Sigmoid colon (tissue), 7 donors: ENCODE data around the gene MYH11. TPM values are rescaled to one million over a fixed set of nuclear protein-coding genes. Genes with fewer than 3 reads are reported as not detected.

Source experiments
- DNase-seq: peaks from one replicate; pipeline ENCODE4 v3.0.0-alpha.2; 2019
- H3K27ac ChIP-seq, 4 donors: fragments of 200-600 bp; sonication (generic); one replicate each; pipeline ENCODE4 v1.5.1; 2016 to 2019; ENCODE audit warnings: mild to moderate bottlenecking in 1 of 4
- H3K27me3 ChIP-seq, 3 donors: fragments of 200-600 bp; sonication (generic); one replicate each; pipeline ENCODE4 v1.5.1; 2019; ENCODE audit warnings: mild to moderate bottlenecking in 1 of 3
- H3K36me3 ChIP-seq, 4 donors: fragments of 200-600 bp; sonication (generic); one replicate each; pipeline ENCODE4 v1.5.1; 2016 to 2019
- H3K4me1 ChIP-seq, 4 donors: fragments of 200-600 bp; sonication (generic); one replicate each; pipeline ENCODE4 v1.5.1; 2017 to 2019
- H3K4me3 ChIP-seq, 4 donors: fragments of 200-600 bp; sonication (generic); one replicate each; pipeline ENCODE4 v1.5.1; 2017 to 2019; ENCODE audit warnings: mild to moderate bottlenecking in 2 of 4, moderate library complexity in 1 of 4
- H3K9me3 ChIP-seq, 4 donors: fragments of 200-600 bp in 3 of 4; sonication (generic) in 3 of 4; one replicate each; pipeline versions ENCODE4 v1.5.1 to v1.6.1; 2013 to 2019
- EP300 ChIP-seq, 4 donors: sonication (generic); formaldehyde crosslinking; IDR thresholded peaks; one replicate each; pipeline ENCODE4 v1.6.1; 2017; ENCODE audit warnings: antibody characterized with exemption in 4 of 4
- POLR2A ChIP-seq, 2 donors: fragments of 450-650 bp; IDR thresholded peaks; one replicate each; pipeline ENCODE4 v1.6.1; 2016; ENCODE audit warnings: antibody characterized with exemption in 2 of 2, mild to moderate bottlenecking in 2 of 2, moderate library complexity in 2 of 2
- POLR2AphosphoS5 ChIP-seq, 4 donors: sonication (generic); formaldehyde crosslinking; IDR thresholded peaks; one replicate each; pipeline ENCODE4 v1.6.1; 2017; ENCODE audit warnings: antibody characterized with exemption in 4 of 4
- WGBS, 2 donors: extraction: QIAGEN DNeasy Blood & Tissue Kit; methylation state at CpG; one replicate each; pipeline ENCODE4 v1.1.7; 2013; 5-methylcytosine and 5-hydroxymethylcytosine counted together
- intact Hi-C: fragments of 100-400 bp; cut with DNase I; formaldehyde crosslinking; loops from one replicate; pipeline ENCODE4 v1.15.1; 2023
- polyA plus RNA-seq, 3 donors: library from polyadenylated mRNA; stranded (reverse); fragments of 200-250 nt; gene quantifications; one replicate each; pipeline ENCODE4 v1.2.3, GENCODE V29; 2013
- total RNA-seq, 4 donors: library from RNA; depleted of rRNA; stranded (reverse); fragments of >200 nt; gene quantifications; one replicate each; pipeline ENCODE4 v1.1.0, GENCODE V29; 2016
- TF ChIP-seq, protein P1 (sequence below), 4 experiments: fragments of 450-650 bp in 3 of 4; fragments of 200-600 bp in 1 of 4; IDR thresholded peaks; one replicate each; pipeline ENCODE4 v1.5.1; 2016 to 2019; ENCODE audit warnings: antibody characterized with exemption in 4 of 4, mild to moderate bottlenecking in 3 of 4, moderate library complexity in 2 of 4
- donor health status: healthy with polysubstance abuse.
- donor health status: Bipolar disorder and iron deficiency.
- donor health status: healthy.

MYH11 gene
- total and polyA plus RNA-seq, 7 donors: 5.1 to 11,818 (median 4,282) TPM

DNA sequence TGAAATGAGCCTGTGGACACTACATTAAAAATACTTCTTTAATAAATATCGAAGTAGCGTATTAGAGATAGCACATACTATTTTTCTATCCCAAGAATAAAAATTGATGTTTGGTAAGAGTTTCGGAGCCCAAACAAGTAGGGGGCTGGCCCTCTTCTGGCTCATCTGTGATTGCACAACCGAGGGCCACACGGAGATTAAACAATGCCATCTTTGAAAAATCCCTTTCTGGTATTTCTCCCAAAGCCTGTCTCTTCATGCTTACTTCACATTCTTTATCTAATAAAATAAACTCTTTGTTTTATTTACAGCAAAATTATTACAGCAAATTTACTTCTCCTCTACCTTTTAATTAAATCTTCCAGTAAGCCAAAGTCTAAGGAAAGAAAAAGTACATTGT lies 9.6 kb upstream of the MYH11 start:
- no peak for TF ChIP-seq POLR2AphosphoS5 (IDR thresholded peaks at IDR 0.05)
- no peak for TF ChIP-seq EP300 (IDR thresholded peaks at IDR 0.05)
- no peak for TF ChIP-seq POLR2A (IDR thresholded peaks at IDR 0.05)
- TF ChIP-seq, protein P1, sequence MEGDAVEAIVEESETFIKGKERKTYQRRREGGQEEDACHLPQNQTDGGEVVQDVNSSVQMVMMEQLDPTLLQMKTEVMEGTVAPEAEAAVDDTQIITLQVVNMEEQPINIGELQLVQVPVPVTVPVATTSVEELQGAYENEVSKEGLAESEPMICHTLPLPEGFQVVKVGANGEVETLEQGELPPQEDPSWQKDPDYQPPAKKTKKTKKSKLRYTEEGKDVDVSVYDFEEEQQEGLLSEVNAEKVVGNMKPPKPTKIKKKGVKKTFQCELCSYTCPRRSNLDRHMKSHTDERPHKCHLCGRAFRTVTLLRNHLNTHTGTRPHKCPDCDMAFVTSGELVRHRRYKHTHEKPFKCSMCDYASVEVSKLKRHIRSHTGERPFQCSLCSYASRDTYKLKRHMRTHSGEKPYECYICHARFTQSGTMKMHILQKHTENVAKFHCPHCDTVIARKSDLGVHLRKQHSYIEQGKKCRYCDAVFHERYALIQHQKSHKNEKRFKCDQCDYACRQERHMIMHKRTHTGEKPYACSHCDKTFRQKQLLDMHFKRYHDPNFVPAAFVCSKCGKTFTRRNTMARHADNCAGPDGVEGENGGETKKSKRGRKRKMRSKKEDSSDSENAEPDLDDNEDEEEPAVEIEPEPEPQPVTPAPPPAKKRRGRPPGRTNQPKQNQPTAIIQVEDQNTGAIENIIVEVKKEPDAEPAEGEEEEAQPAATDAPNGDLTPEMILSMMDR (IDR thresholded peaks at IDR 0.05): no peak
- peak overlapping the region; percentile 7 to 95 (median 76) for H3K27ac ChIP-seq
- 90 to 91% methylated on average over 5 of the region's 5 CpGs for WGBS, 2 donors
- no peaks in the 10 kb centered on the region for H3K27me3 ChIP-seq
- no peak overlapping the region for H3K4me3 ChIP-seq
- no peak for DNase-seq
- intact Hi-C loops: no loop called here
- peaks cover 0 to 38% (median 7%) of the 10 kb centered on the region in 4 donors for H3K36me3 ChIP-seq
- H3K4me1 ChIP-seq: peaks cover 0 to 33% (median 26%) of the 10 kb centered on the region in 4 donors
- H3K9me3 ChIP-seq: no peaks in the 10 kb centered on the region

DNA sequence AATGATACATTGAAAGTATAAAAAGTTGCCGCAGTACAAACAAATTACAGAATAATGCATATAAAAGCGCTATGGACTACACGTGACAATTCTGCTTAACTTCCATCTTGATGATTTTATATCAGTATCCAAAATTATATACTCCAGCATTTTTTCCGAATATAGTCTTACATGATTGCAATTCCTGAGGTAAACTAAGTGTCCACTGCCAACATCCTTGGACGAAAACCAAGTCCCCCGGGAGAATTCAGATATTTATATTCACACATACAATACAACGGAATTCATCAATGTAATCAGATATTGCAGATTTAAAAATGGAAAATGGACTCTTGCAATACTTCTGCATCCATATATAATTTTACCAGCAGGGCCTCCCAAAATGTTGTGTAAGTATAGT lies 8.9 kb upstream of the MYH11 start:
- H3K27me3 ChIP-seq: no peaks in the 10 kb centered on the region
- no peak for DNase-seq
- H3K4me3 ChIP-seq: no peak overlapping the region
- no peaks in the 10 kb centered on the region for H3K9me3 ChIP-seq
- intact Hi-C loops: no loop called here
- peak overlapping the region; percentile 67 to 95 (median 76) for H3K27ac ChIP-seq
- WGBS, 2 donors: 84 to 89% methylated on average over 7 of the region's 7 CpGs
- TF ChIP-seq, protein P1 (IDR thresholded peaks at IDR 0.05): no peak
- TF ChIP-seq POLR2AphosphoS5 (IDR thresholded peaks at IDR 0.05) (no peak), EP300 (IDR thresholded peaks at IDR 0.05) (no peak), POLR2A (IDR thresholded peaks at IDR 0.05) (no peak)
- peaks cover 0 to 36% (median 26%) of the 10 kb centered on the region in 4 donors for H3K4me1 ChIP-seq
- peaks cover 0 to 30% (median 6%) of the 10 kb centered on the region in 4 donors for H3K36me3 ChIP-seq

DNA sequence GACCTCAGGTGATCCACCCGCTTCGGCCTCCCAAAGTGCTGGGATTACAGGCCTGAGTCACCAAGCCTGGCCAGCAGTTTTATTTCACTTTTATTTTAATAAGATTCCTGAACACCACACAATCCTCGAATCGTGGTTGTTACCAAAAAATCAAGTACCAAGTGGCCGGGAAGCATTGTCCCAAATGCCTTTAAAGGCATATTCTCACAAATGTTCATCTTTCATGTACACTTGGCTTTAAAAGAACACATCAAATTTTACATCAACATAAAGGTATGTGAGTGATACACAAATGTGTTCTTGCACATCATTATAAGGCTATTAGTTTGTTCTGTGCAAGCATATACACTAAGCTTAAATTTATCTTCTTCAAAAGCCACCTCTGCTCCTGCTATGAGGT lies 8.1 kb upstream of the MYH11 start:
- Histone ChIP-seq H3K27ac (peak overlapping the region; percentile 67 to 95 (median 76)), H3K27me3 (no peaks in the 10 kb centered on the region), H3K9me3 (no peaks in the 10 kb centered on the region), H3K4me3 (no peak overlapping the region), H3K36me3 (peaks cover 0 to 22% (median 4%) of the 10 kb centered on the region in 4 donors), H3K4me1 (peaks cover 0 to 44% (median 26%) of the 10 kb centered on the region in 4 donors)
- no peak for DNase-seq
- TF ChIP-seq, protein P1 (IDR thresholded peaks at IDR 0.05): no peak
- TF ChIP-seq POLR2A (IDR thresholded peaks at IDR 0.05) (no peak), POLR2AphosphoS5 (IDR thresholded peaks at IDR 0.05) (peak in 1 of 4 donors; percentile 4), EP300 (IDR thresholded peaks at IDR 0.05) (no peak)
- 87% methylated on average over 5 of the region's 5 CpGs for WGBS, 2 donors
- intact Hi-C loops: no loop called here

DNA sequence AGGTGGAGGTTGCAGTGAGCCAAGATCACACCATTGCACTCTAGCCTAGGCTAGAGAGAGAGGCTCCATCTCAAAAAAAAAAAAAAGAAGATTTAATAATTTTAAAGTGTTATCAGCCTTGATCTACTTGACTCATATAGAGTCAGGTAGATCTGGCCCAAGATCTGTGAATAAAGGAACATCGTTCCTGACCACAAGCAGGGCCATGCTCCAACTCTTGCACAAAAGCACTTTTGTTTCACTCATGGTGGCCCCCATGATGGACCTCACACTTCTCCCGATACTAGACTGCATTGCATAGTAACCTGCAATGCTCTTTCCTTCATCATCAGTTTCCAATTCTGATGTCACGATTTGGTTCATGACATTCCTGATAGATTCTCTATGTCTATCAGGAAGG lies 5.2 kb upstream of the MYH11 start:
- H3K27me3 ChIP-seq: peaks cover 0 to 4% (median 4%) of the 10 kb centered on the region in 3 donors
- H3K4me1 ChIP-seq: peaks cover 0 to 62% (median 43%) of the 10 kb centered on the region in 4 donors
- H3K9me3 ChIP-seq: no peaks in the 10 kb centered on the region
- 89 to 92% methylated on average over 3 of the region's 3 CpGs for WGBS, 2 donors
- no peak overlapping the region for H3K4me3 ChIP-seq
- H3K27ac ChIP-seq: peak overlapping the region in 1 of 4 donors; percentile 95
- intact Hi-C loops: no loop called here
- no peak for DNase-seq
- TF ChIP-seq EP300 (IDR thresholded peaks at IDR 0.05) (no peak), POLR2AphosphoS5 (IDR thresholded peaks at IDR 0.05) (no peak), POLR2A (IDR thresholded peaks at IDR 0.05) (no peak)
- TF ChIP-seq, protein P1 (IDR thresholded peaks at IDR 0.05): no peak
- H3K36me3 ChIP-seq: peaks cover 0 to 4% (median 1%) of the 10 kb centered on the region in 4 donors
